HG03039 (cell line): Measurements from ENCODE around the gene AFF3.

Experiments used
- ATAC-seq: cut with Tn5 transposase; IDR thresholded peaks from one replicate; pipeline ENCODE4 v1.9.1; 2021; ENCODE audit warnings: mild to moderate bottlenecking, moderate library complexity; ENCODE audit not compliant: unreplicated experiment

Gene AFF3

GRCh38 chr2:99836690-99837605 lies 305.4 kb downstream of the AFF3 start:
- ATAC-seq, result no peak

- no peak for ATAC-seq
Observed at GRCh38 chr2:99834426-99834825, 308.0 kb downstream of the AFF3 start.

GRCh38 chr2:99833586-99834201 lies 308.7 kb downstream of the AFF3 start:
- ATAC-seq, result no peak

- no peak for ATAC-seq
Observed at GRCh38 chr2:99832926-99833325, 309.5 kb downstream of the AFF3 start.

- ATAC-seq, result no peak
Observed at GRCh38 chr2:99831772-99832171, 310.6 kb downstream of the AFF3 start.

- ATAC-seq, result no peak
Observed at GRCh38 chr2:99827296-99827999, 314.9 kb downstream of the AFF3 start.

- ATAC-seq, result no peak
Observed at GRCh38 chr2:99825630-99826029, 316.8 kb downstream of the AFF3 start.

- no peak for ATAC-seq
Observed at GRCh38 chr2:99824758-99825157, 317.6 kb downstream of the AFF3 start.

GRCh38 chr2:99822474-99823207 lies 319.7 kb downstream of the AFF3 start:
- no peak for ATAC-seq

- ATAC-seq, result no peak
Observed at GRCh38 chr2:99821984-99822383, 320.4 kb downstream of the AFF3 start.

- ATAC-seq, result no peak
Observed at GRCh38 chr2:99821572-99821971, 320.8 kb downstream of the AFF3 start.

- ATAC-seq, result no peak
Observed at GRCh38 chr2:99821039-99821438, 321.4 kb downstream of the AFF3 start.

- no peak for ATAC-seq
Observed at GRCh38 chr2:99819766-99820165, 322.6 kb downstream of the AFF3 start.

- ATAC-seq, result no peak
Observed at GRCh38 chr2:99818842-99819241, 323.5 kb downstream of the AFF3 start.

GRCh38 chr2:99816908-99817307 lies 325.5 kb downstream of the AFF3 start:
- ATAC-seq, result no peak

GRCh38 chr2:99812426-99812825 lies 330.0 kb downstream of the AFF3 start:
- ATAC-seq, result no peak

GRCh38 chr2:99811544-99811943 lies 330.8 kb downstream of the AFF3 start:
- no peak for ATAC-seq

GRCh38 chr2:99810225-99810624 lies 332.2 kb downstream of the AFF3 start:
- no peak for ATAC-seq

- no peak for ATAC-seq
Observed at GRCh38 chr2:99809259-99809900, 333.0 kb downstream of the AFF3 start.

- ATAC-seq, result no peak
Observed at GRCh38 chr2:99808361-99809200, 333.8 kb downstream of the AFF3 start.
